Pulmonary artery endothelial cell (primary cell): ENCODE data around the gene OR2C3. TPM values are rescaled to one million over a fixed set of nuclear protein-coding genes. Genes with fewer than 3 reads are reported as not detected.
"Not testable (repeated sequence)": the region's sequence is repeated elsewhere in the genome, so short reads cannot be mapped to it uniquely, and the experiment has no call there.

Source experiments
- DNase-seq: peaks from one replicate; pipeline ENCODE4 v3.0.0-alpha.2; 2011; ENCODE audit warnings: low read depth, low spot score
- total RNA-seq: library from RNA; depleted of rRNA; stranded (reverse); fragments of >200 nt; gene quantifications from 2 replicates; pipeline ENCODE4 v1.2.3, GENCODE V29; 2014

OR2C3 gene
- not detected in 2 replicates for total RNA-seq

GRCh38 chr1:247536340-247536739 is at the start of gene OR2C3:
TSS of gene OR2C3 (minus strand) at chr1:247536440. CDS start at chr1:247532511, 3,929 bp downstream.
- DNase-seq: no peak

- no peak for DNase-seq
Measured at GRCh38 chr1:247578946-247579460, 42.8 kb upstream of the OR2C3 start.

DNA sequence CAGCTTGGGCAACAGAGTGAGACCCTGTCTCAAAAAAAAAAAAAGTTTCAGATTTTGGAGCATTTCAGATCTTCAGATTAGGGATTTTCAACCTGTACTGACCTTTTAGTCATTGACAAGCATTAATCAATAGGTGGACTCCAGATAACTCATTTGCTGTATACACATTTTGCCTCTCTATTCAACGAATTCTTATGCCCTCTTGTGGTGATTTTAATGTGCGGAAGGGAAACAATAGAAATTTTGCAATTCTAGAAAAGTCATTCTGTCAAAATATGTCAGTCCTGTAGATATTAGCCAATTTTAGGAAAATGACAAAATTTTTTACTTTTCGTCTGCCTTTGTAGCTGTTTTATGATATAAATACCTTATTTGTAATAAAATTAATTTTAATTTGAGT is 40.3 kb upstream of the OR2C3 start:
- DNase-seq: no peak

DNA sequence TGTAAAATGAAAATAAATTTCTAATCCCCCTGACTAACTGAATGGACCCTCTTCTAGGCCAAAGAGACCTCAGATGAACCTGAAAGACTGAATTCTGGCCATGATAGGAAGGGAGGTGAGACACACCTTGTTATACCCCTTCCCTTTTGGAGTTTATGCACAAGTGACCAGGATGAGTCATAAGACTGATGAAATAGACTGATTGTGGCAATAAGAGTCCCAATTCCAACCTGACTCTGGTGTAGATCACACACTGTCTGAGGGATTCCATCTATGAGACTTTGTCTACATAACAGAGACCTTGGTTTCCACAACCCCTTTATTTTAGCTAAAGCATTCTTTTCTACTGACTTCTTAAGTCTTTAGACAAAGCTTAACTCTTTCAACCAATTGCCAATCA is 38.4 kb upstream of the OR2C3 start:
- no peak for DNase-seq

DNA sequence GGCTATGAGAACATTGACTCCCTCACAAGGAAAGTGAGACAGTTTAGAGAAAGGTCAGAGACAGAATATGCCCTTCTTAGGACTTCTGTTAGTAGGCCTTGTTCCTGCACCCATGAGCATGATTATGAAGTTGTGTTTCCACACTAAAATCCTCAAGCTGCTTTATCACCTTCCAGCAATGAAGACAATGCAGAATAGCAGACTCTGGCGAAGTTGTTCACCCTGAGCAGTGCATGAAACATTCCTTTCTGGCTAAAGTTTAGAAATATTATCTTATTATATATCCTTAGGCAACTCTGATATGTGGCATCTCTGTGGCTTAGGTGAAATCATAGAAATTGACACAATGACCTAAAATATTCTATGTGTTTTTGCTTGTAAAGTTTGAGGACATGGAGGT is 38.0 kb upstream of the OR2C3 start:
- DNase-seq: no peak

- DNase-seq: no peak
Measured at GRCh38 chr1:247562198-247562597, 26.0 kb upstream of the OR2C3 start.

- DNase-seq: no peak
Measured at GRCh38 chr1:247561711-247562110, 25.5 kb upstream of the OR2C3 start.

DNA sequence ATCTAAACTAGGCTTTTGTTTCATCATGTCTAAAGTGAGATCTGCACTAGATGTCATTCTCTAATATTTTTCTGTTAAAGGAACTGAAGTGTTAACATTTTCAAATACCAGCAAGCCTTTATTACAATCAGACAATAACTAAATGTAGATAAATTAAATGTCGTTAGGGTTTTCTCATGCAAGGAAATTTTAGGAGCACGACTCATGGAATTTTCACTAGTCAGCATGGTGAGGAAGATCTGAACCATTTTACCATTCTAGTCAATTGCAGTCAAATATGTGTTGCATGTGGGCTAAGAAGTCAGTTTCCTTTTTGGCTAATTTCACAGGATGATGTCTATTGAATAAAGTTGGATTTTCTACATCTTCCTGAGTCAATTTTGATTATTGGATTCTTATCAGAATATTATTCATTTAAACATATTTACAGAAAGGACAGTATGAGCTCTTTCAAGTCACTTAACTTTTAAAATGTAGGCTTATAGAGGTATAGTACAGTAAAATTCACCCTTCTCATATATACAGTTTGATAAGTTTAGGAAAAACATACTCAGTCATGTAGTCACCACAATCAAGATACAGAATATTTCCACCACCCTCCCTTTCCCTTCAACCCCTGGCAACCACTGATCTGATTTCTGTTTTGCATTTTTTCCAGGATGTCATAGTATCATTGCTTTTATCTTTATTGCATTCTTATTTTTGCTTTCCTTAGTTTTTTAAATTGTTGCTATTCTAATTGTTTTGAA is 21.9 kb upstream of the OR2C3 start:
- no peak for DNase-seq

DNA sequence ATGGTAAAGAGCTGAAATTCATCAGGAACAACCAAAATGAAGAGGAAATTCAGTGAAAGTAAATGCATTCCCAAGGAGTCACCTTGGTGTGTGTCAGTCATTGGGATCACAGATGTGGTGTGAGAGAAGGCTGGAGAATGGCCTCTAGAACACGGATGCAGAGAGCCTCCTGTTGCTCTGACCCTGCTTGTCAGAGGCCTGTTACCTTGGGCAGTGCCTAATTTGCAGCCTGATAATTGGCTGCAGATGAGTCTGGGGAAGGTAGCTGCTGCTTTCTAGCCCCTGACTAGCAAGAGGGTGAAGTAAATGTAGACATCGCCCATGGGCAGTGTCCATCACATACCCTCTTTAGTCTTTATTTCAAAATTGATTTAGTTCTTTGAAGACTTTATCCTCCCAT is 16.0 kb upstream of the OR2C3 start:
- no peak for DNase-seq

GRCh38 chr1:247551721-247552120 is 15.5 kb upstream of the OR2C3 start:
- DNase-seq: no peak

- no peak for DNase-seq
Measured at GRCh38 chr1:247548769-247549182, 12.5 kb upstream of the OR2C3 start, which contains the start of gene GCSAML. TSS of gene GCSAML (plus strand) at chr1:247549134. CDS start at chr1:247549192, 58 bp downstream.

DNA sequence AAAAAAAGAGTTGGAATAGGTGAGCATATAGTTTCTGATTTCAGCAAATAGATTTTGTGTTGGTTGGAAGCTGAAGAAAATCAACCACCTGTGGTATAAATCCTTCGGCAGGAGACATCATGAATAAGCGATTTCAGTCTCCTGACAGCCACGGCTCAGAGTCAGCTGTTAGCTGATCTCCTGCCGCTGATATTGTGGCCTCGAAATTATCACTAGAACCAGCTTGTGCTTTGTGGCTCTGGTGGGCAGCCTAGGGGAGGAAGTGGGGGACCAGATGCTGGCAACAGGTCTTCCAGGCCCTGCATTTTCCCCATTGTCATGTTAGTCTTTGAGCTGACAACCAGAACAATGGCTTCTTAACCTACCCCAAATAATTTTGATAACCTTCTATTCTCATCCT is 11.9 kb upstream of the OR2C3 start:
- DNase-seq: no peak

GRCh38 chr1:247542811-247543210 is 6.6 kb upstream of the OR2C3 start:
- DNase-seq: no peak

DNA sequence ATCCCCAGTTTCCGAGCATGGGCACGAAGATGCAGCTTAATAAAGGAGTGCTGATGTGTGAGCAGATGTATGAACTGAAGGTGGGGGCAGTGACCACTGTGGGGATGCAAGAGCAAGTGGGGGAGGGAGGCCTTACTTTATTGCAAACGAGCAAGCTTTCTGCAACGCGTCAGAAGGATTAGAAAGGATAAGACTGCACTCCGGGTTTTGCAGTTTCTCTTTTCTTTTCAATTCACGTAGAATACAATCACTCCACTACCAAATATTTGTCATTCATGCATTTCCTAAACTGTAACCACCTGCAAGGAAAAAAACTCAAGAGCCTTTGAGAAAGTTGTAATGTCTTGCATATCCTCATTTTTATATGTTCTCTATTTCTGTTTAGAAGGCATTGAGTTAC is 4.3 kb upstream of the OR2C3 start:
- no peak for DNase-seq

DNA sequence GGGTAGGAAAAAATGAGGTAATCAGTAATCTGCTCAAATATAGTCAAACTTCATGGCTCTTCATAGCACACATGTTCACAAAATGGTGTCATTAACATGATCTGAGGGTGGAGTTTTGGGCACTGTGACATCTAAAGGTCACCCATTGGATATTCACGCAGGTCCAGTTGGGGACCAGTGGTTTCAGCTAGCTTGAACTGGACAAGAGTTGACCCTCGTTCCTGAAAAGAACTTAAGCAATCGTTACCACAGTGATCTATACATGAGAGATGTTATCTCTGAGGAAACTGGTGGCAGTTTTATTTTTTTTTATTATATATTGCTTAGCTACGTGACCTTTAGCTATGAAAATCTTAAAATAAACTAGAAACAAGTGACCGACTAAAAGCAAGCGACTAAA is 3.0 kb upstream of the OR2C3 start:
- DNase-seq: no peak

DNA sequence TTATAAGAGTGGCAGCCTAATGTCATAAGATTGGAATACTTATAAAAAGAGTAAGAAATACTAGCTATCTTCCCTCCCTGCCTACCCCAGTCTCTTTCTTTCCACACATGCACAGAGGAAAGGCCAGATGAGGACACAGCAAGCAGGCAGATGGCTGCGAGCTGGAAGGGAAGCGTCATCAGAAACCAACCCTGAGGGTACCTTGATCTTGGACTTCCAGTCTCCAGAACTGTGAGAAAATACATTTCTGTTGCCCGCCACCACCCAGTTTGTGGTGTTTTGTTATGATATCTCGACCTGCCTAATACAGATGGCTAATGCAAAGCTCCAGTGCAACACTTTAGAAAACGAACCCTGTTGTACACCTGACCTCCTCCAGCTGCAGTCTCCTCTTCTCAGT is 2.3 kb upstream of the OR2C3 start:
- DNase-seq: no peak

DNA sequence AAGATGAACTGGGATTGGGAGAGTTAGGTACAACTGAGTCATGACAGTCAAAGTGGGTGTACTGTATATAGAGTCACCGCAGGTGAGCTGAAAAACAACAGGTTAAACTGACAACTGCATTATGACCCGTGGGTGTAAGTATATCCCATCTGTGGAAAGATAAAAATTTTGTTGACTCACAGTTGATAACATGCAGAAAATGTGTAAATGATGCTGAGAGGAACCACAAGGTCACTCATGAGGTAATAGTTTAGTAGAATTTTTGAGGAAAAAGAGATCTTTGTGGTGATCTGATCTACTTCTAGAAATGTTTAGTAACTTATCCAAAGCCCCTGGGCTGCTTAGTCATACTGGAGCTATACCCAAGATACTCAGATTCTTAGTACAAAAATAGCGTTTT is 838 bp downstream of the OR2C3 start:
- no peak for DNase-seq

- no peak for DNase-seq
Measured at GRCh38 chr1:247531937-247532336, 4.3 kb downstream of the OR2C3 start.

- no peak for DNase-seq
Measured at GRCh38 chr1:247530785-247531184, 5.5 kb downstream of the OR2C3 start.

GRCh38 chr1:247529771-247530355 is 6.4 kb downstream of the OR2C3 start:
- no peak for DNase-seq

DNA sequence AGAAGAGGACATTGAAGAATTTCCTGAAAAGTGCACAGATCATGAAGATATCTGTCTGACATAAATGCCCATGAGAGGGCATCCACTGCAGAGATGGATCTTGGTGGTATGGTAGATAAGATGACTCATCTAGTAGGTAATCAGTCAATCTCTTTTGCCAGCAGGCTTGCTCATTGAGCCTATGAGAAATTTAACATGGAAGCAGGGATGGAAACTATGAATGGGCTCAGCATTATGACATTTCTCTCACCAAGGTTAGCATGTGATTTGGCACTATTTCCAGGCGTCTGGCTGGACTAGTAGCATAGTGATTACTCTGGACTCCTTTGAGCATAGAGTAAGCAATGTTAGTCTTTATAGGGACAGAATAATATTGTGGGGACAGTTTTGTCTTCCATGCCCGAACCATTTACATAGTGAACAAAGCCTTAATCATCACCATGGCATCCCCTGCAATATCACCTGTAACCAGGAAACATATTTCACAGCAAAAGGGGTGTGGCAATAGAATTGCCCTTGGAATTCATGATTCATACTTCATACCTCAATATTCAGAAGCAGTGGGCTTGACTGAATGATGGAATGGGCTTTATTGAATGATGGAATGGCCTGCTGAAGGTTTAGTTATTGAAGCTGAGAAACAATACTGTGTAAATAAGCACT is 7.3 kb downstream of the OR2C3 start:
- no peak for DNase-seq

DNA sequence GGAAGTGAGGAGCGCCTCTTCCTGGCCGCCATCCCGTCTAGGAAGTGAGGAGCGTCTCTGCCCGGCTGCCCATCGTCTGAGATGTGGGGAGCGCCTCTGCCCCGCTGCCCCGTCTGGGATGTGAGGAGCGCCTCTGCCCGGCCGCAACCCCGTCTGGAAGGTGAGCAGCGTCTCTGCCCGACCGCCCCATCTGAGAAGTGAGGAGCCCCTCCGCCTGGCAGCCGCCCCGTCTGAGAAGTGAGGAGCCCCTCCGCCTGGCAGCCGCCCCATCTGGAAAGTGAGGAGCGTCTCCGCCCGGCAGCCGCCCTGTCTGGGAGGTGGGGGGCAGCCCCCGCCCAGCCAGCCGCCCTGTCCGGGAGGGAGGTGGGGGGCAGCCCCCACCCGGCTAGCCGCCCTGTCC is 14.4 kb downstream of the OR2C3 start:
- DNase-seq: not testable (repeated sequence)

DNA sequence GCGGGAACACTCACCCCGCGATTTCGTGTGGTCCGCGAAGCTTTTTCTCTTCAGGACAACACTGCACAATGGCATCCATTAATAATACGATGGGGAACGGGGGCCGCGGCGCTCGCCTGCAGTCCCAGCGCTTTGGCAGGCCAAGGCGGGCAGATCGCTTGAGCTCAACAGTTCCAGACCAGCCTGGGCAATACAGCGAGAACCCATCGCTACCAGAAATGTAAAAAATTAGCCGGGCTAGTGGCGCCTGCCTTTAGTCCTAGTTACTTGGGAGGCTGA is 17.7 kb downstream of the OR2C3 start:
- no peak for DNase-seq
